Activated CD4-positive, alpha-beta T cell treated with anti-CD3 and anti-CD28 coated beads, Interleukin-2, amount 10 ng/mL, durations not matched to agents 24 days and 14 days (primary cell): ENCODE data around the gene BANF1. TPM values are rescaled to one million over a fixed set of nuclear protein-coding genes. Genes with fewer than 3 reads are reported as not detected.
"Not testable (repeated sequence)": the region's sequence is repeated elsewhere in the genome, so short reads cannot be mapped to it uniquely, and the experiment has no call there.

Experiments
- DNase-seq: peaks from one replicate; pipeline ENCODE4 v3.0.0; 2022
- H3K27ac Mint-ChIP-seq: one replicate; pipeline ENCODE4 v1.8.0; 2022; ENCODE audit warnings: mild to moderate bottlenecking, mixed read lengths
- H3K27me3 Mint-ChIP-seq: one replicate; pipeline ENCODE4 v1.8.0; 2022; ENCODE audit warnings: mixed read lengths
- H3K36me3 Mint-ChIP-seq: one replicate; pipeline ENCODE4 v1.8.0; 2022; ENCODE audit warnings: low read depth, mild to moderate bottlenecking, mixed read lengths
- H3K4me1 Mint-ChIP-seq: one replicate; pipeline ENCODE4 v1.8.0; 2021; ENCODE audit warnings: mixed read lengths
- H3K4me3 Mint-ChIP-seq: one replicate; pipeline ENCODE4 v1.8.0; 2022; ENCODE audit warnings: mild to moderate bottlenecking, moderate library complexity, mixed read lengths
- H3K9me3 Mint-ChIP-seq: one replicate; pipeline ENCODE4 v1.8.0; 2021; ENCODE audit warnings: mixed read lengths
- intact Hi-C: fragments of 100-400 bp; cut with micrococcal nuclease; formaldehyde crosslinking; loops from one replicate; pipeline ENCODE4 v1.15.1; 2023
- total RNA-seq: library from RNA; stranded (reverse); gene quantifications from 2 replicates; pipeline ENCODE4 v1.2.3, GENCODE V29; 2022

The BANF1 gene
- total RNA-seq, 1 donor from 2014 or later = 298 TPM

DNA sequence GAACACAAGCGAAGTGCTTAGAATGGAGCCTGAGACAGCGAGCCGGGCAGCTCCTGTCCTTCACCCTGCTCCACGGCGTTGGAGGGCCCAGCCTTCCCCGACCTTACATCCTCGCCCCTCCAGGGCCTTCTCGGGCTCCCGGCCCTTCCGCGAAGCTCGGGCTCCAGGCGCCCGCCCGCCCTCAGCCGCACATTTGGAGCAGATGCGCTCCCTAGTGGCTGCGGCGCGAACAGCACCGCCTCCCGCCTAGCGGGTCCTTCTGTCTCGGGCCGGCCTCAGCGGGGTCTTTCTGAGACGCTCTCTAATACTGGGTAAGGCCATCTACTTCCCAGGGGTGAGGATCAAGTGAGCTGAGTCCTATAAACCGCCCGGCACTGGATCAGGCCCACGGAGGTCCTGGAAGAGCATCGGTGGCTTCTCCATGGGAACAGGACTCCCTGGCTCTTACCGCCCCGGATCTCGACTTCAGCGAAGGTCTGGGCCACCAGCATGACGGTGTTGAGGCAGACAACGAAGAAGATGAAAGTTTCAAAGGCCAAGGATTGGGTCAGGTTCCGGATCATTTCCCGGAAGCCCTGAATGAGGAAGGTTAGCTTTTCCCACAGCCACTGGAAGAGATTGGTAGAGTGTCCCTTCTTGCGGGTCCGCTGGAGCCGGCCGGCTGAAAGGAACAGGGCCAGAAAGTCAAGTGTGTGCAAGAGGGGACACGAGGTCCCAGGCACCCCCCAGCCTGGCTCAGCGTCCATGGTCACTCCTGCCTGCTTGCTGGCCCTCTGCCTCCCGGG is 20.3 kb downstream of the BANF1 start:
- H3K4me3 Mint-ChIP-seq = peak overlapping the region; percentile 62

DNA sequence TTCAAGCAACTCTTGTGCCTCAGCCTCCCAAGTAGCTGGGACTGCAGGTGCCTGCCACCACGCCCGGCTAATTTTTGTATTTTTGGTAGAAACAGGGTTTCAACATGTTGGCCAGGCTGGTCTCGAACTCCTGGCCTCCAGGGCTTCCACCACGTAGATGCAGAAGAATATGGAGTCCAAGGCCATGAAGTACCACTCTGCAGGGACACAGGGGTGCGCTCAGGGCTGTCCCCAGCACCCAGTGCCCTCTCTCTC is 20.8 kb downstream of the BANF1 start:
- H3K4me1 Mint-ChIP-seq = peaks cover 14% of the 10 kb centered on the region
- H3K27ac Mint-ChIP-seq, H3K4me3 Mint-ChIP-seq, H3K36me3 Mint-ChIP-seq, H3K27me3 Mint-ChIP-seq, H3K9me3 Mint-ChIP-seq, intact Hi-C loops, DNase-seq: not testable (repeated sequence)

More for the DNA sequence above, 20.3 kb downstream of the BANF1 start:
- Mint-ChIP-seq H3K27me3 (peaks cover 7% of the 10 kb centered on the region), H3K27ac (no peak overlapping the region), H3K36me3 (no peaks in the 10 kb centered on the region), H3K4me1 (peaks cover 16% of the 10 kb centered on the region), H3K9me3 (no peaks in the 10 kb centered on the region)
- intact Hi-C loops = no loop called here
- DNase-seq = peak; percentile 95

DNA sequence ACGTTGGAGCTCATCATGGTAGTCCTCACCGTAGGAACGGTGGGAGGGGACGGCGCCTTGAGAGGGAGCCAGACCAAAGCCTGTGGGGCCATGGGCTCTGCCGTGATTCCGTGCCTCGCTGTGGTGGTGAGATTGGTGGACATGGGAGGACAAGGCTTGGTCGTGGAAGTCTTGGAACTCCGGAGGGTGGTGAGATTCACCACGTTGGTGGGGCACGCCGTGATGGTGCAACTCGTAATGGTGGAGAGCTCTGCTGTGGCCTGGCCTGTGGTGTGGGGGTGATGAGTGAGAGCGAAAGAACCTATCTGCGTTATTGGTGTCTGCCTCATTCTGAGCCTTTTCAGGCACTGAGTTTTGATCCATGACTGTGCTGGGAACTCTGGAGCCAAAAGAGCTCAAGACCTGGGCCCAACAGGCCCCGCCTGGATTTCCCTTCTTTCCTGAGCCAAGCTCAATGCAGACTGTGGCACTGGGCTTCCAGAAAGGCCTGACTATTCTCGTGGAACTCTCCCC is 23.8 kb downstream of the BANF1 start, which contains the start of gene CATSPER1:
CATSPER1 (minus strand) TSS at position 463 of the 513 bp plus-strand sequence; CDS start at position 363, 100 bp downstream.
- intact Hi-C loops = no loop called here
- Mint-ChIP-seq H3K4me3 (no peak within 1 kb of the TSS), H3K27ac (no peak within 1 kb of the TSS)

DNA sequence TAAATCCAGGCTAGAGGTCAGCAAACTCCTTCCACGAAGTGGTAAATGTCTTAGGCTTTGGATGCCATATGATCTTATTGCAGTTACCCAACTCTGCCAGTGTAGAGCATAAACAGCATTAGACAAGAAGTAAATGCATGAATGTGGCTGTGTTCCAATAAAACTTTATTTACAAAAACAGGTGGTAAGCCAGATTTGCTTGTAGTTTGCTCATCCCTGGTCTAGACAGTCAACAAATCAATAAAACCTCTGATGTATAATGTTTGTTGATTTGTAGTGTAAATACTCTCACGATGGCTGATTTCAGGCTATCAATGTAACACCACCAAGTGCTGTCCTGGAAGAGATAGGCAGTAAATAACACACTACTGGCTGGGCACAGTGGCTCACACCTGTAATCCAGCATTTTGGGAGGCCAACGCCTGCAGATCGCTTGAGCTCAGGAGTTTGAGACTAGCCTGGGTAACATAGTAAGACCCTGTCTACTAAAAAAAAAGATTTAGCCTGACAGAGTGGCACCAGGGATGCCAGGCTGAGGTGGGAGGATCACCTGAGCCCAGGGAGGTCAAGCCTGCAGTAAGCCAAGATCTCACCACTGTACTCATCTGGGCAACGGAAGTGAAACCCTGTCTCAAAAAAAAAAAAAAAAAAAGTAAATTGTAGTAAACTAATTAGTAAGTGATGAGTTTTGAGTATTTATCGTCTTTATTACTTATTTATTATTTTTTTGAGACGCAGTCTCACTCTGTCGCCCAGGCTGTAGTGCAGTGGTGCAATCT is 30.8 kb downstream of the BANF1 start:
- H3K36me3 Mint-ChIP-seq = no peaks in the 10 kb centered on the region

More for the DNA sequence above, 23.8 kb downstream of the BANF1 start, which contains the start of gene CATSPER1:
- Mint-ChIP-seq H3K4me1 (peaks cover 10% of the 10 kb centered on the region), H3K9me3 (no peaks in the 10 kb centered on the region), H3K36me3 (no peaks in the 10 kb centered on the region), H3K27me3 (peaks cover 14% of the 10 kb centered on the region)
- no peak for DNase-seq

GRCh38 chr11:66035653-66036333 is 33.5 kb downstream of the BANF1 start:
- Mint-ChIP-seq H3K36me3 (no peaks in the 10 kb centered on the region), H3K4me3 (no peak overlapping the region), H3K27me3 (peaks cover 8% of the 10 kb centered on the region), H3K9me3 (no peaks in the 10 kb centered on the region), H3K4me1 (no peaks in the 10 kb centered on the region), H3K27ac (no peak overlapping the region)
- no peak for DNase-seq
- intact Hi-C loops = no loop called here

More for the DNA sequence above, 30.8 kb downstream of the BANF1 start:
- Mint-ChIP-seq H3K27ac (no peak overlapping the region), H3K4me1 (no peaks in the 10 kb centered on the region), H3K27me3 (peaks cover 8% of the 10 kb centered on the region), H3K9me3 (no peaks in the 10 kb centered on the region), H3K4me3 (no peak overlapping the region)
- DNase-seq = no peak
- intact Hi-C loops = no loop called here

- Mint-ChIP-seq H3K27ac (no peak overlapping the region), H3K36me3 (no peaks in the 10 kb centered on the region), H3K4me1 (no peaks in the 10 kb centered on the region), H3K9me3 (no peaks in the 10 kb centered on the region), H3K27me3 (peaks cover 10% of the 10 kb centered on the region), H3K4me3 (no peak overlapping the region)
- no peak for DNase-seq
- intact Hi-C loops = no loop called here
Observed at GRCh38 chr11:66036334-66036710, 34.0 kb downstream of the BANF1 start.

- no peak for DNase-seq
- Mint-ChIP-seq H3K27me3 (peaks cover 10% of the 10 kb centered on the region), H3K27ac (no peak overlapping the region), H3K9me3 (no peaks in the 10 kb centered on the region), H3K36me3 (no peaks in the 10 kb centered on the region), H3K4me3 (no peak overlapping the region), H3K4me1 (no peaks in the 10 kb centered on the region)
- intact Hi-C loops = no loop called here
Observed at GRCh38 chr11:66037327-66037726, 35.0 kb downstream of the BANF1 start.

- Mint-ChIP-seq H3K4me1 (peaks cover 3% of the 10 kb centered on the region), H3K36me3 (no peaks in the 10 kb centered on the region), H3K27me3 (peaks cover 7% of the 10 kb centered on the region), H3K27ac (no peak overlapping the region), H3K4me3 (no peak overlapping the region), H3K9me3 (no peaks in the 10 kb centered on the region)
- DNase-seq = no peak
- intact Hi-C loops = no loop called here
Observed at GRCh38 chr11:66039765-66040164, 37.5 kb downstream of the BANF1 start.

DNA sequence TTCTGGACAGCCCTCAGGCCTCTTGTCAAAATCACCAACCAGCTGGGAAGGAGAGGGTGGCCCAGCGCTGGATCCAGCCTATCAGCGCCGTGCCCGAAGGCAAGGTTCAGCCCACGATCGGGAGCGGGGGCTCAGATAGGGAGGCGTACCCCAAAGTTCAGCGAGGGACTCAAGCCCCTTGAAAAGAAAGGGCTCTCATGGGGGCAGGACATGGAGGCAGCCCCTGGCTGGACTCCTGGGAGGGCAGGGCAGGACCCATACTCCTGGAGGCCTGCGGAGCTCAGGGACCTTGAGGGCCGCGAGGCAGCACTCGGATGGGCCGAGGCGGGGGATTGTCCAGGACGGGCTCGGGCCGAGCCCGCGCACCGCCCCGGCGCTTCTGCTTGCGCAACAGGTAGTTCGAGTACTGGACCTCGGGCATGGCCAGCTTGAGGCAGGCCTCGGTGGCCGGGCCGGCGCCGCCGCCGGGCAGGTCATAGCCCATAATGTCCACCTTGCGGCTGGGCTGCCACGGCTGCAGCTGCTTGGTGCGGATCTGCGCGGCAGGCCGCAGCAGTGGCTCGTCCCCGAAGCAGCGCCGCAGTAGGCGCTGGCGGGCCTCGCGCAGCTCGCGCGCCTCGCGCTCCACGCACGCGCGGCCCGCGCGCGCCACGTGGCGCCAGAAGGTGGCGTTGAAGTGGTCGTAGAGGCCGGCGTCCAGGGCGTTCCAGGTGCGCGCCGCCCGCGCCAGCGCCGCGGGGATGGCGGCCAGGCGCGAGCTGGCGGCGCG is 40.1 kb downstream of the BANF1 start:
- DNase-seq = no peak
- peaks cover 10% of the 10 kb centered on the region for H3K4me1 Mint-ChIP-seq
- H3K36me3 Mint-ChIP-seq = no peaks in the 10 kb centered on the region
- H3K27me3 Mint-ChIP-seq = peaks cover 7% of the 10 kb centered on the region
- no peak overlapping the region for H3K4me3 Mint-ChIP-seq
- H3K27ac Mint-ChIP-seq = no peak overlapping the region
- intact Hi-C loops = no loop called here
- no peaks in the 10 kb centered on the region for H3K9me3 Mint-ChIP-seq

- Mint-ChIP-seq H3K36me3 (no peaks in the 10 kb centered on the region), H3K9me3 (no peaks in the 10 kb centered on the region), H3K4me1 (peaks cover 10% of the 10 kb centered on the region), H3K27ac (no peak overlapping the region), H3K27me3 (peaks cover 11% of the 10 kb centered on the region), H3K4me3 (no peak overlapping the region)
- no peak for DNase-seq
- intact Hi-C loops = no loop called here
Observed at GRCh38 chr11:66042996-66043906, 40.9 kb downstream of the BANF1 start.

DNA sequence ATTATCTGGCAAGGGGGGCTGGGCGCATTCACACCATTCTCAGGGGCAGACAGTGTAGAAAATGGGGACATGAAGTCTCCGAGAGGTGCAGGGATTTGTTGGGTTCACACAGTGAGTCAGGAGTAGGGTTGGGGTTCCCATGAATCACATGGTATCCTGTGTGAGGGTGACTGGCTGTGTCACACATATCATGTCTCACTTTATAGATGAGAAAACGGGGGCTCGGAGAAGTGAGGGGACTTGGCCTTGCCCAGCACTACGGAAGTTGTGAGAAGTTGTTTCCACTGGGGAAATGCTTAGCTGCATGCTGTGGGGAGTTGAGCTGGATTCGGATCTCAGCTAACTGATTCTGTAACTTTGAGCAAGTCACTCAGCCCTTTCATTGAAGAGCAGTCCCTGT is 42.5 kb downstream of the BANF1 start:
- peak overlapping the region; percentile 35 for H3K27ac Mint-ChIP-seq
- no peak for DNase-seq
- intact Hi-C loops = no loop called here
- H3K4me1 Mint-ChIP-seq = peaks cover 14% of the 10 kb centered on the region
- H3K4me3 Mint-ChIP-seq = peak overlapping the region; percentile 27
- H3K36me3 Mint-ChIP-seq = no peaks in the 10 kb centered on the region
- peaks cover 13% of the 10 kb centered on the region for H3K27me3 Mint-ChIP-seq
- H3K9me3 Mint-ChIP-seq = no peaks in the 10 kb centered on the region

DNA sequence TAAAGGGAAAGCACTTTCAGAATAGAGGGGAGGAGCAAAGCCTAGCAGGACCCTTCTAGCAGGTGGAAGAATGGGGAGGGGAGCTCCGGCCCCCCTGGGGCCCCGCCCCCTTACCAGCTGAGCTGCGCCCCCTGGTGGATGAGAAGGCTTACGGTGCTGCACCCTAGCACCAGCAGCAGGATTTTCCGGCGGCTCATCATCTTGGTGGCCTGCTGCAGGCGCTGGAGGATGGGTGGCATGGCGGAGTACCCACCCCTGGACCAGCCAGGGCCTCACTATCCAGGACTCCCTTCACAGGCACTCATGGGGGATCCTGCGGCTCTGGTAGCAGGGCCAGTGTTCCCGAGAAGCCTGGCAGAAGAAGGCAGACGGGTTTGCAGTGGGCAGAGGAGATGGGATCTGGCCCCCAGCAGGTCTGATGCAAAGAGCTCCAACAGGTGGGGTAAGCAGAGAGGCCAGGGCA is 42.9 kb downstream of the BANF1 start:
- Mint-ChIP-seq H3K9me3 (no peaks in the 10 kb centered on the region), H3K27ac (peak overlapping the region; percentile 35), H3K4me3 (peak overlapping the region; percentile 27), H3K27me3 (peaks cover 11% of the 10 kb centered on the region), H3K36me3 (no peaks in the 10 kb centered on the region), H3K4me1 (peaks cover 14% of the 10 kb centered on the region)
- intact Hi-C loops = no loop called here
- DNase-seq = peak; percentile 96
